K562 treated with DMSO at 1 percent for 4 hours (cell line): ENCODE data around the gene RPGRIP1. TPM values are rescaled to one million over a fixed set of nuclear protein-coding genes. Genes with fewer than 3 reads are reported as not detected.

Source experiments
- total RNA-seq: library from RNA; unstranded; fragments of 300-600 nt; gene quantifications from 2 replicates; pipeline ENCODE4 v1.2.3, GENCODE V29; 2022; ENCODE audit not compliant: insufficient read depth

Gene RPGRIP1
- total RNA-seq = 0.84 and 1.1 TPM in 2 replicates

GRCh38 chr14:21279783-21280182 lies at the start of gene RPGRIP1:
Gene RPGRIP1 (plus strand): TSS chr14:21280083. CDS start chr14:21287977, 7,894 bp downstream.

GRCh38 chr14:21269252-21270046 lies 10.4 kb upstream of the RPGRIP1 start, which contains the start of gene HNRNPC:
Gene HNRNPC (minus strand): TSS chr14:21269442. CDS start chr14:21234193, 35,249 bp downstream.

Other genes starting within 250 kb of the RPGRIP1 start
- not detected in 2 replicates for gene TPPP2, start 249.9 kb upstream of the RPGRIP1 start, total RNA-seq
- gene RNASE13, start 245.3 kb upstream of the RPGRIP1 start, total RNA-seq = not detected in 2 replicates
- not detected in 2 replicates for gene RNASE7, start 237.7 kb upstream of the RPGRIP1 start, total RNA-seq
- gene RNASE8, start 222.3 kb upstream of the RPGRIP1 start, total RNA-seq = not detected in 2 replicates
- 4.5 and 5.3 TPM in 2 replicates for gene ARHGEF40, start 209.8 kb upstream of the RPGRIP1 start, total RNA-seq
- gene ZNF219, start 181.4 kb upstream of the RPGRIP1 start, total RNA-seq = 17.2 and 24.1 TPM in 2 replicates
- not detected in 2 replicates for gene TMEM253, start 179.0 kb upstream of the RPGRIP1 start, total RNA-seq
- not detected in 2 replicates for gene OR5AU1, start 124.0 kb upstream of the RPGRIP1 start, total RNA-seq
- 505 and 565 TPM in 2 replicates for gene HNRNPC, start 10.6 kb upstream of the RPGRIP1 start, total RNA-seq
- 38.7 and 39.3 TPM in 2 replicates for gene SUPT16H, start 103.9 kb downstream of the RPGRIP1 start, total RNA-seq
- 24.7 and 28.0 TPM in 2 replicates for gene CHD8, start 176.0 kb downstream of the RPGRIP1 start, total RNA-seq
- 9.7 and 13.2 TPM in 2 replicates for gene RAB2B, start 196.9 kb downstream of the RPGRIP1 start, total RNA-seq
- gene TOX4, start 197.1 kb downstream of the RPGRIP1 start, total RNA-seq = 18.6 and 19.6 TPM in 2 replicates
- gene METTL3, start 231.3 kb downstream of the RPGRIP1 start, total RNA-seq = 38.4 and 46.2 TPM in 2 replicates
- gene SALL2, start 246.3 kb downstream of the RPGRIP1 start, total RNA-seq = 7.7 and 15.4 TPM in 2 replicates